ENCODE measurements around the gene SH3D21.

Gene SH3D21

GRCh38 chr1:36309397-36309796 lies 3.2 kb downstream of the SH3D21 start:
- H3K27ac Mint-ChIP-seq, result no peak overlapping the region
- peaks cover 29% of the 10 kb centered on the region for H3K36me3 Mint-ChIP-seq (ENCODE audit: low read depth)
- peak overlapping the region; percentile 22 to 49 (median 26) for H3K4me3 Mint-ChIP-seq
- peaks cover 4% of the 10 kb centered on the region for H3K27me3 Mint-ChIP-seq (ENCODE audit: low read depth)
- peaks cover 5% of the 10 kb centered on the region for H3K4me1 Mint-ChIP-seq
- TF ChIP-seq, protein P1, sequence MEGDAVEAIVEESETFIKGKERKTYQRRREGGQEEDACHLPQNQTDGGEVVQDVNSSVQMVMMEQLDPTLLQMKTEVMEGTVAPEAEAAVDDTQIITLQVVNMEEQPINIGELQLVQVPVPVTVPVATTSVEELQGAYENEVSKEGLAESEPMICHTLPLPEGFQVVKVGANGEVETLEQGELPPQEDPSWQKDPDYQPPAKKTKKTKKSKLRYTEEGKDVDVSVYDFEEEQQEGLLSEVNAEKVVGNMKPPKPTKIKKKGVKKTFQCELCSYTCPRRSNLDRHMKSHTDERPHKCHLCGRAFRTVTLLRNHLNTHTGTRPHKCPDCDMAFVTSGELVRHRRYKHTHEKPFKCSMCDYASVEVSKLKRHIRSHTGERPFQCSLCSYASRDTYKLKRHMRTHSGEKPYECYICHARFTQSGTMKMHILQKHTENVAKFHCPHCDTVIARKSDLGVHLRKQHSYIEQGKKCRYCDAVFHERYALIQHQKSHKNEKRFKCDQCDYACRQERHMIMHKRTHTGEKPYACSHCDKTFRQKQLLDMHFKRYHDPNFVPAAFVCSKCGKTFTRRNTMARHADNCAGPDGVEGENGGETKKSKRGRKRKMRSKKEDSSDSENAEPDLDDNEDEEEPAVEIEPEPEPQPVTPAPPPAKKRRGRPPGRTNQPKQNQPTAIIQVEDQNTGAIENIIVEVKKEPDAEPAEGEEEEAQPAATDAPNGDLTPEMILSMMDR (IDR thresholded peaks at IDR 0.05; ENCODE audit: unreplicated experiment in 3 of 3), result no peak
- H3K9me3 Mint-ChIP-seq, result no peaks in the 10 kb centered on the region

GRCh38 chr1:36320291-36320761 lies 14.2 kb downstream of the SH3D21 start:
- TF ChIP-seq, protein P1 (IDR thresholded peaks at IDR 0.05; ENCODE audit: unreplicated experiment in 3 of 3), result no peak
- peak overlapping the region; percentile 87 to 91 (median 88) for H3K4me3 Mint-ChIP-seq
- H3K9me3 Mint-ChIP-seq, result no peaks in the 10 kb centered on the region
- peaks cover 26% of the 10 kb centered on the region for H3K4me1 Mint-ChIP-seq
- H3K36me3 Mint-ChIP-seq (ENCODE audit: low read depth), result peaks cover 22% of the 10 kb centered on the region
- H3K27me3 Mint-ChIP-seq (ENCODE audit: low read depth), result no peaks in the 10 kb centered on the region
- H3K27ac Mint-ChIP-seq, result peak overlapping the region; percentile 94 to 100 (median 97)

GRCh38 chr1:36320767-36321118 lies 14.6 kb downstream of the SH3D21 start:
- Mint-ChIP-seq H3K27me3 (ENCODE audit: low read depth) (no peaks in the 10 kb centered on the region), H3K36me3 (ENCODE audit: low read depth) (peaks cover 19% of the 10 kb centered on the region), H3K4me1 (peaks cover 30% of the 10 kb centered on the region), H3K9me3 (no peaks in the 10 kb centered on the region), H3K27ac (peak overlapping the region; percentile 94 to 100 (median 97)), H3K4me3 (peak overlapping the region; percentile 87 to 91 (median 88))
- TF ChIP-seq, protein P1 (IDR thresholded peaks at IDR 0.05; ENCODE audit: unreplicated experiment in 3 of 3), result no peak

DNA sequence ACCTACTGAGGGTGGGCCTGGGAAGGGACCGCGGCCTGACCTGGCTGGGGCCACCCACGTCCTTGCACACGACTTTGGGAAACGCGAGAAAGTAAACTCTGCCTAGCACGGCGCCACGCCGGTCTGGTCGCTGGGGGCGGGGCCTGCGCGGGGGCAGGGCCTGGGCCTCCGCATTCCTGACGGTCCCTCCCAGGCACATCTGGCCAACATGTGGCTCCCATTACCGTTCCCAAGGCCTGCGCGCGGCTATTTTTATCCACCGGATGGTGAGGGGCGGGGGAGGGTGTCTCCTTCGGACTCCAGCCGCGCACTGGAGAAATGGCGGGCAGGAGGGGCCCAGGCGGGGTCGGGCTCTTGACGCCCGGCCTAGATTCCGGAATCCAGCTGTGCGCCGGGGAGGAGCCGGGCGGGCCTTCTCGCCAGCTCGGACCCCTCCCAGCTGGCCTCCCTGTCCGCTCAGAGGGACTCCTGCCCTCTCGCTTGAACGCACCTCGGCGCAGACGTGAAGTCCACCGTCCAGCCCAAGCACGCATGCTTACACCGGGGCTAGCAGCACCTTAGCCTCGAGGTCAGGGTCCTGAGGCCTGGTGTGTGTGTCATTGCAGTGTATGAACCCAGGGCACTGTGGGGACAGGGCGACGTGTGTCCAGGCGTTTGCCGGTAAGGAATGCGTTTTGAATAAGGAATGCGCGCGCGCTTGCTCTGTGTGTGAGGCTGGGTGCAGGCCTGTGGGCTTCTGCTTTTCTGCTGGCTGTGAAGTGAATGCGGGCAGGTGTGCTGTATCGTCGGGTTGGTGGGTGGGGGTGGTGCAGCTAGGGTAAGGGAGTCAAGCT lies 15.2 kb downstream of the SH3D21 start:
- Mint-ChIP-seq H3K9me3 (no peaks in the 10 kb centered on the region), H3K27ac (peak overlapping the region; percentile 94 to 100 (median 97)), H3K4me1 (peaks cover 34% of the 10 kb centered on the region), H3K27me3 (ENCODE audit: low read depth) (no peaks in the 10 kb centered on the region), H3K4me3 (peak overlapping the region; percentile 87 to 91 (median 88)), H3K36me3 (ENCODE audit: low read depth) (peaks cover 19% of the 10 kb centered on the region)
- TF ChIP-seq, protein P1 (IDR thresholded peaks at IDR 0.05; ENCODE audit: unreplicated experiment in 3 of 3), result no peak

- H3K4me1 Mint-ChIP-seq, result peaks cover 43% of the 10 kb centered on the region
- peak overlapping the region; percentile 94 to 100 (median 97) for H3K27ac Mint-ChIP-seq
- TF ChIP-seq, protein P1 (IDR thresholded peaks at IDR 0.05; ENCODE audit: unreplicated experiment in 3 of 3), result no peak
- no peaks in the 10 kb centered on the region for H3K9me3 Mint-ChIP-seq
- H3K36me3 Mint-ChIP-seq (ENCODE audit: low read depth), result peaks cover 14% of the 10 kb centered on the region
- H3K27me3 Mint-ChIP-seq (ENCODE audit: low read depth), result no peaks in the 10 kb centered on the region
- peak overlapping the region; percentile 87 to 91 (median 88) for H3K4me3 Mint-ChIP-seq
These were observed 16.0 kb downstream of the SH3D21 start for GRCh38 chr1:36322041-36322785.

Data from nephron (organoid).